KMS-11 (cell line): ENCODE results near the gene FAM83D.

Source experiments
- H2AFZ ChIP-seq: fragments of 200-600 bp; sonication (generic); 2 replicates; pipeline ENCODE4 v1.6.1; 2016; ENCODE audit warnings: antibody characterized with exemption, mixed run types, low read depth
- H3K27ac ChIP-seq: fragments of 200-600 bp; sonication (generic); 2 replicates; pipeline ENCODE4 v1.6.1; 2016; ENCODE audit warnings: mild to moderate bottlenecking, mixed run types
- H3K27me3 ChIP-seq: fragments of 200-600 bp; sonication (generic); 2 replicates; pipeline ENCODE4 v1.6.1; 2017; ENCODE audit warnings: mild to moderate bottlenecking, low read depth, mixed run types, moderate library complexity; ENCODE audit not compliant: insufficient read depth
- H3K36me3 ChIP-seq: fragments of 200-600 bp; sonication (generic); 2 replicates; pipeline ENCODE4 v1.6.1; 2017; ENCODE audit warnings: mild to moderate bottlenecking, mixed run types; ENCODE audit not compliant: insufficient read depth
- H3K4me1 ChIP-seq: fragments of 200-600 bp; sonication (generic); 2 replicates; pipeline ENCODE4 v1.6.1; 2016; ENCODE audit warnings: mild to moderate bottlenecking, low read depth, mixed run types; ENCODE audit not compliant: poor library complexity, severe bottlenecking
- H3K4me2 ChIP-seq: fragments of 200-600 bp; sonication (generic); 2 replicates; pipeline ENCODE4 v1.7.0; 2016; ENCODE audit warnings: mild to moderate bottlenecking, mixed run types
- H3K4me3 ChIP-seq: fragments of 200-600 bp; sonication (generic); IDR thresholded peaks from 2 replicates; pipeline ENCODE4 v1.6.1; 2017; ENCODE audit warnings: low read depth, low read length, mixed read lengths; ENCODE audit not compliant: insufficient read depth
- H3K79me2 ChIP-seq: fragments of 200-600 bp; sonication (generic); 2 replicates; pipeline ENCODE4 v1.6.1; 2016; ENCODE audit warnings: low read depth, mixed run types; ENCODE audit not compliant: insufficient read depth
- H3K9ac ChIP-seq: fragments of 200-600 bp; sonication (generic); 2 replicates; pipeline ENCODE4 v1.6.1; 2016; ENCODE audit warnings: mild to moderate bottlenecking, mixed run types
- H4K20me1 ChIP-seq: fragments of 200-600 bp; sonication (generic); 2 replicates; pipeline ENCODE4 v1.6.1; 2016; ENCODE audit warnings: mild to moderate bottlenecking, mixed run types; ENCODE audit not compliant: insufficient read depth
- CTCF ChIP-seq: fragments of 200-600 bp; sonication (generic); conservative IDR thresholded peaks from 2 replicates; pipeline ENCODE4 v1.6.1; 2017; ENCODE audit warnings: low read depth, mild to moderate bottlenecking, antibody characterized with exemption, low read length, moderate library complexity, mixed read lengths

The FAM83D gene

GRCh38 chr20:38885357-38885756 lies 40.9 kb upstream of the FAM83D start:
- no peak overlapping the region for H2AFZ ChIP-seq
- TF ChIP-seq CTCF, result no peak
- H3K4me3 ChIP-seq, result no peak overlapping the region
- no peaks in the 10 kb centered on the region for H3K27me3 ChIP-seq
- H3K79me2 ChIP-seq, result no peaks in the 10 kb centered on the region
- no peaks in the 10 kb centered on the region for H4K20me1 ChIP-seq
- H3K36me3 ChIP-seq, result no peaks in the 10 kb centered on the region
- H3K4me1 ChIP-seq, result peaks cover 16% of the 10 kb centered on the region
- no peak overlapping the region for H3K27ac ChIP-seq
- no peak overlapping the region for H3K9ac ChIP-seq
- no peak overlapping the region for H3K4me2 ChIP-seq

- H3K4me2 ChIP-seq, result no peak overlapping the region
- H3K9ac ChIP-seq, result no peak overlapping the region
- no peak overlapping the region for H3K4me3 ChIP-seq
- H3K36me3 ChIP-seq, result no peaks in the 10 kb centered on the region
- no peak overlapping the region for H3K27ac ChIP-seq
- no peak for TF ChIP-seq CTCF
- no peak overlapping the region for H2AFZ ChIP-seq
- H3K79me2 ChIP-seq, result no peaks in the 10 kb centered on the region
- H3K4me1 ChIP-seq, result peaks cover 27% of the 10 kb centered on the region
- H4K20me1 ChIP-seq, result no peaks in the 10 kb centered on the region
- H3K27me3 ChIP-seq, result no peaks in the 10 kb centered on the region
Observed at GRCh38 chr20:38888059-38888831, 38.0 kb upstream of the FAM83D start.

GRCh38 chr20:38889050-38889449 lies 37.2 kb upstream of the FAM83D start:
- Histone ChIP-seq H3K4me2 (no peak overlapping the region), H3K4me1 (peaks cover 34% of the 10 kb centered on the region), H3K27ac (no peak overlapping the region), H3K9ac (no peak overlapping the region), H3K36me3 (no peaks in the 10 kb centered on the region), H3K4me3 (no peak overlapping the region), H4K20me1 (no peaks in the 10 kb centered on the region), H3K79me2 (no peaks in the 10 kb centered on the region), H2AFZ (no peak overlapping the region), H3K27me3 (no peaks in the 10 kb centered on the region)
- TF ChIP-seq CTCF, result no peak

GRCh38 chr20:38889792-38890496 lies 36.3 kb upstream of the FAM83D start:
- no peaks in the 10 kb centered on the region for H4K20me1 ChIP-seq
- no peaks in the 10 kb centered on the region for H3K27me3 ChIP-seq
- TF ChIP-seq CTCF, result no peak
- H3K9ac ChIP-seq, result no peak overlapping the region
- H3K4me2 ChIP-seq, result no peak overlapping the region
- H3K4me3 ChIP-seq, result no peak overlapping the region
- H3K36me3 ChIP-seq, result no peaks in the 10 kb centered on the region
- H3K79me2 ChIP-seq, result no peaks in the 10 kb centered on the region
- H2AFZ ChIP-seq, result no peak overlapping the region
- peaks cover 39% of the 10 kb centered on the region for H3K4me1 ChIP-seq
- no peak overlapping the region for H3K27ac ChIP-seq
